IPS-18a (cell line): ENCODE measurements around the gene FRMD7.
"Not testable (repeated sequence)": the region's sequence is repeated elsewhere in the genome, so short reads cannot be mapped to it uniquely, and the experiment has no call there.

Experiments
- H3K27ac ChIP-seq: one replicate; pipeline ENCODE4 v1.5.1; 2013; ENCODE audit warnings: low read length
- H3K27me3 ChIP-seq: one replicate; pipeline ENCODE4 v1.6.1; 2013; ENCODE audit warnings: mild to moderate bottlenecking, low read length; ENCODE audit not compliant: control insufficient read depth, insufficient read depth
- H3K36me3 ChIP-seq: one replicate; pipeline ENCODE4 v1.6.1; 2013; ENCODE audit warnings: low read depth, low read length; ENCODE audit not compliant: control insufficient read depth
- H3K4me1 ChIP-seq: one replicate; pipeline ENCODE4 v1.6.1; 2013; ENCODE audit warnings: low read depth, low read length; ENCODE audit not compliant: control insufficient read depth
- H3K4me3 ChIP-seq: one replicate; pipeline ENCODE4 v1.5.1; 2013; ENCODE audit warnings: low read length
- H3K9ac ChIP-seq: one replicate; pipeline ENCODE4 v1.6.1; 2013; ENCODE audit warnings: mild to moderate bottlenecking, low read length, moderate library complexity
- H3K9me3 ChIP-seq: one replicate; pipeline ENCODE4 v1.6.1; 2013; ENCODE audit warnings: low read depth, low read length; ENCODE audit not compliant: control insufficient read depth

Gene FRMD7

DNA sequence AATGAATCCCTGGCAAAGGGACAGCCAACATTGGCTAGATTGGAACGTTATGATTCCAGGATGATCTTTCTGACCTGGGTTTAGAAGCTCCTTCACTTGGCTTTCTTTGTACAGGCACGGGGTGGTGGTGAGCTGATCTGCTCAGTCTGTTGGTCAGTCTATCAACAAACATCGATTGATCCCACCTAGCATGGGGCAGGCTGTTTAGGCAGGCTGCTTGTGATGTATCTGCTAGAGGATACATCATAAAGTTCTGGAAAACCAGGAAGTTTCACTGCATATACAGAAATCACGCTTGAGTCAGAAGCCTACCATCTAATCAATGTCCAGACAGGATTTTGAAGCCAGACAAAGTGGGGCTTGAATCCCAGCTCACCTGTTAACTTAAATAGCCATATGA lies 6.9 kb downstream of the FRMD7 start:
- no peak overlapping the region for H3K4me3 ChIP-seq
- no peaks in the 10 kb centered on the region for H3K27me3 ChIP-seq
- H3K36me3 ChIP-seq = no peaks in the 10 kb centered on the region
- no peak overlapping the region for H3K9ac ChIP-seq
- no peaks in the 10 kb centered on the region for H3K4me1 ChIP-seq
- peaks cover 6% of the 10 kb centered on the region for H3K9me3 ChIP-seq
- H3K27ac ChIP-seq = no peak overlapping the region

DNA sequence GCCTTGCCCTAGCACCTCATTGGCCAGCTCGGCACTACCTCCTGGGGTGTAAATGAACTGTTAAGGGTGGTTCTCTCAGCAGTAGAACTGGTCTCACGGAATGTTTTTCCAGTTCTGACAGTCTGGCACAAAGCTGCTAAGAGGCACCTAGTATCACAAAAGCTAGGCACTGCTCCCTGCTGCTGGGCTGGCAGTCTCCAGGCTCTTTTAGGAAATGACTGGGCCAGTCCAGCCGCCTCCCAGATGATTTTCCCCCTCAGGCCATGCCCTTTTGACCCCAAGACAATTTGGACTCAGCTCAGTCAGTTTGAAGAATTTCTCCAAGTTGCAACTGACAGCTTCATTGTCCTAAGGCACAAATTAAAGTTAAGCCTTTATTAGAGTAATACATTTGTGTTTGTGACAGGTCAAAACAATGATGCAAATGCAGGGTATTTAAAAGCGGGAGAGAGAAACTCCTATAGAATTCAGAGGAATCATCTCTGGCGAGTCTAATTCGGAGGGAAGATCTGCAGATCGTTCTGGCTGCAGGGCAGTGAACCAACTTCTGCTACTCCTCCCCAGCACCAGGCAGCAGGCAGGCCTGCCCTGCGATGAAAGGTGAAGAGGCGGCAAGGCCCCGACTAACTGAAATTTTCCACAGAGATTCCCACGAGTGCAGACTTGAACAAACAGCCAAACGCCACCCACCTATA lies 7.9 kb downstream of the FRMD7 start:
- no peak overlapping the region for H3K27ac ChIP-seq
- H3K36me3 ChIP-seq = no peaks in the 10 kb centered on the region
- H3K4me1 ChIP-seq = no peaks in the 10 kb centered on the region
- peaks cover 7% of the 10 kb centered on the region for H3K9me3 ChIP-seq
- H3K4me3 ChIP-seq = no peak overlapping the region
- no peaks in the 10 kb centered on the region for H3K27me3 ChIP-seq
- H3K9ac ChIP-seq = no peak overlapping the region

DNA sequence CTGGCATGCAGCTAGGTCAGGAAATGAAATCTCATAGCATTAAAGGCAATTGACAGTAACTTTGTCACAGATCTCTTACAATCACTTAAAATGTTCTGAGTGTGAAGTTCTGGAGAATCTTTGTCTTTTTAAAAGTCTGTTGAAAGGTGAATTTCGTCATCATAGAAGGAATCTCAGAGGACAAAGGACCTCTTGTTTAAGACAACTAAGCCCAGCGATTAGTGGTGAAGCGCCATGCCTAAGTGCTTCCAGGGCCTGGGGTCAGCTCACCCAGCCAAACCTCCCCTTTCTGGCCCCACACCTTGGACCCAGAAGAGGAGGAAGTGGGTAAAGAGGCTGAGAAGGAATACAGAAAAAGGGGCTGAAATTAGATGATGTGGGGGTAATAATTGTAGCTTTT lies 8.5 kb downstream of the FRMD7 start:
- H3K9ac ChIP-seq = no peak overlapping the region
- no peaks in the 10 kb centered on the region for H3K36me3 ChIP-seq
- peaks cover 8% of the 10 kb centered on the region for H3K9me3 ChIP-seq
- no peak overlapping the region for H3K4me3 ChIP-seq
- no peaks in the 10 kb centered on the region for H3K27me3 ChIP-seq
- H3K27ac ChIP-seq = no peak overlapping the region
- no peaks in the 10 kb centered on the region for H3K4me1 ChIP-seq

DNA sequence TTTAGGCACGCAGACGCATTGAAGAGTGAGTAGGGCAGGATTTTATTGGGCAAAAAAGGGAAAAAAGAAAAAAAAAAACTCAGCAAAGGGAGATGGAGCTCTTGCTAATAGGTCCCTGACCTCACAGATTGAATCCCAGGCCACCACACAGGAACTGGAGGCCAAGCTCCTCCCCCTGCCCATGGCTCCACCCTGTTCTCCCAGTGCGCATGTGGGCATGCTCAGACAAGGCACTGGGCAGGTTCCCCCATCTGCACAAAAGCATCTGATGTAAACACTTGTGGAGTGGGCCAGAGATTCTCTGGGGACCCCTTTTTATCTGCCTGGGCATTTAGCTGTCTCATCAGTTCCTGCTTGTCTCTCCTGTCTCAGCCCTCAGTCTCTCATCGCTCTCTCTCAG lies 9.5 kb downstream of the FRMD7 start:
- Histone ChIP-seq H3K27ac (no peak overlapping the region), H3K4me3 (no peak overlapping the region), H3K9ac (no peak overlapping the region), H3K4me1 (no peaks in the 10 kb centered on the region), H3K27me3 (no peaks in the 10 kb centered on the region), H3K36me3 (no peaks in the 10 kb centered on the region), H3K9me3 (peaks cover 12% of the 10 kb centered on the region)

DNA sequence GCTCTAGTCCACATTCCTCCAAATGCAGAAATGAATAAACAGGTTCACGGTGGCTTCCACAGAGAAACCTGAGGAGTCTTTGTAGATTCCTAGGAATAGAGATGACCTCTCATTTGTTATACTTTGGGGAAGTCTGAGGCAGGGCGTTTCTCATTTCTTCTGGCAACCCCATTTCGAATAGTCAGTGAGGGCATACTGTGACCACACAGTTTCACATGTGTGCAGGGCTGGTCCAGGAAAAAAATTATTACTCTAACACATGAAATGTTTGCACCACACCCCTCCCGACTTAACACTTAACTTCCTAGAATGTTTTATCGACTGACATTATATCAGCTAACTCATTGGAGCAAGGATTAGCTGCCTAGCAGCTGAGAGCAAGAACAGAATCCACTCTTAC lies 12.0 kb downstream of the FRMD7 start:
- Histone ChIP-seq H3K4me1 (no peaks in the 10 kb centered on the region), H3K36me3 (no peaks in the 10 kb centered on the region), H3K9me3 (peaks cover 21% of the 10 kb centered on the region), H3K27me3 (no peaks in the 10 kb centered on the region), H3K27ac (no peak overlapping the region), H3K4me3 (no peak overlapping the region), H3K9ac (no peak overlapping the region)

DNA sequence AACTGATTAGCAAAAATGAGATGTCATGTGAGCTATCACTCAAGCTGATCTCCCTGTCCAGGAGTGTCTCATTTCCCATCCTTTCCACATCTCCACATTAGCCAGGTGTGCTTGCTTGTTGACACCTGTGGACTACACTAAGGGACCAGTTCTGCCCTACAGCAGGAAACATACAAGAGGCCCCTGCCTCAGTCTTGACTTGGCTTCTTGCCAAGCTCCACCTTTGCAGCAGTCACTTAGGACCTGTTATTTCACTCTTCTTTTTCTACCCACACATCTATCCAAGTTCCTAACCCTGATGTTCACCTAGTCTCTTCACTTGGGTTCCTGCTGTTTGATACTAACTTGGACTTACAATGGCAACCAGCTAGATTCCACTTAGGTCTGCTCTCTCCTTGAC lies 13.2 kb downstream of the FRMD7 start:
- no peaks in the 10 kb centered on the region for H3K27me3 ChIP-seq

DNA sequence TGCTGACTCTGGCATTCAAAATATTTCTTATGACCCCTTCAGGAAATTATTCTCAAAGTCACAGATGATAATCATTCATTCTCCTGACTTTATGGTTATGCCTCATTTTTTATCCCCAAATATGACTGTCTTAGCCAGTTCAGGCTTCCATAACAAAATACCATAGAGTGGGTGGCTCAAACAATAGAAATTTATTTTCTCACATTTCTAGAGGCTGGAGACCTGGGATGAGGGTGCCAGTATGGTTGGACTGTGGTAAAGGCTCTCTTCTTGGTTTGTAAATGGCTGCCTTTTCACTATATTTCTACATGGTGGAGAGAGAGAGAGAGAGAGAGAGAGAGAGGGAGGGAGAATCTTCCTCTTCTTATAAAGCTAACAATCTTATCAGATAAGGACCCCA lies 20.5 kb downstream of the FRMD7 start:
- H3K36me3 ChIP-seq = no peaks in the 10 kb centered on the region
- no peak overlapping the region for H3K4me3 ChIP-seq
- H3K4me1 ChIP-seq = no peaks in the 10 kb centered on the region
- no peak overlapping the region for H3K9ac ChIP-seq
- peaks cover 9% of the 10 kb centered on the region for H3K9me3 ChIP-seq
- no peaks in the 10 kb centered on the region for H3K27me3 ChIP-seq
- no peak overlapping the region for H3K27ac ChIP-seq

More for the DNA sequence above, 13.2 kb downstream of the FRMD7 start:
- Histone ChIP-seq H3K9me3 (peaks cover 21% of the 10 kb centered on the region), H3K36me3 (no peaks in the 10 kb centered on the region), H3K9ac (no peak overlapping the region), H3K4me3 (no peak overlapping the region), H3K27ac (no peak overlapping the region), H3K4me1 (no peaks in the 10 kb centered on the region)

DNA sequence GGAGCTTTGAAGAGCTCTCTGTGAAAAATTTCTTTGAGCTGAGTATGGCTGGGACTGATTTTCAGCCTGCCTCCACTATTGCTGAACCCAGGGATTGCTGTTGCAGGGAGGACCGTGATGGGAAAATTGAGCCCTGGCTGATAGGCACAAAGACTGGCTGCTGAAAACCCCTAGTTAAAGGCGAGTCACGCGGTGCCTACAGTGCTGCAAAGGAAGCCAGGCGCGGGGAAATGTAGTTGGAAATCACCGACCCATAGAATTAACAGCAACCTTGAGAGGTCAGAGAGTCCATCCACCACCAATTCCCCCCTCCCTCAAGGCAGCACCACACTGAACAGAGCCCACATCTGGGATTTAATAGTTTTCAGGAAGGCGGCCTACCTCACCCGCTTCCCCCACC lies 26.0 kb downstream of the FRMD7 start:
- Histone ChIP-seq H3K9ac (no peak overlapping the region), H3K27me3 (no peaks in the 10 kb centered on the region), H3K9me3 (no peaks in the 10 kb centered on the region)

DNA sequence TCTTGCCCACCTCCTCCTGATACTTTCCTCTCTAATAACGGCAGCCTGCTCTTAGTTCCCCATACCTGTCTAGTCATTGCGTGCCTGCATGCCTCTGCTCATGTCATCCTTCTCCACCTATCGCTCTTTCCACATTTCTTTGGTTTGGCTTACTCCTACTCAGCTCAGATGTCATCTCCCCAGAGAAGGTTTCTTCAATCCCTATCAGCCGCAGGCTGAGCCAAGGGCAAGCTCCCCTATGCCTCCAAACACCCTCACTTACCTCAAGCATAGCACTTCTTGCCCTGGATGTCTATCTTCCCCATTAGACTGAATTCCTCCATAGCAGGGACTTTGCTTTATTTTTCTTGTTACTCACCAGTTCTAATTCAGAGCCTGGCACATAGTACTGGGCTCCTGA lies 26.6 kb downstream of the FRMD7 start:
- no peak overlapping the region for H3K4me3 ChIP-seq
- H3K27me3 ChIP-seq = no peaks in the 10 kb centered on the region
- H3K36me3 ChIP-seq = no peaks in the 10 kb centered on the region
- no peaks in the 10 kb centered on the region for H3K9me3 ChIP-seq
- no peaks in the 10 kb centered on the region for H3K4me1 ChIP-seq
- H3K9ac ChIP-seq = no peak overlapping the region
- no peak overlapping the region for H3K27ac ChIP-seq

More for the DNA sequence above, 26.0 kb downstream of the FRMD7 start:
- no peak overlapping the region for H3K27ac ChIP-seq
- no peak overlapping the region for H3K4me3 ChIP-seq
- no peaks in the 10 kb centered on the region for H3K36me3 ChIP-seq
- no peaks in the 10 kb centered on the region for H3K4me1 ChIP-seq

DNA sequence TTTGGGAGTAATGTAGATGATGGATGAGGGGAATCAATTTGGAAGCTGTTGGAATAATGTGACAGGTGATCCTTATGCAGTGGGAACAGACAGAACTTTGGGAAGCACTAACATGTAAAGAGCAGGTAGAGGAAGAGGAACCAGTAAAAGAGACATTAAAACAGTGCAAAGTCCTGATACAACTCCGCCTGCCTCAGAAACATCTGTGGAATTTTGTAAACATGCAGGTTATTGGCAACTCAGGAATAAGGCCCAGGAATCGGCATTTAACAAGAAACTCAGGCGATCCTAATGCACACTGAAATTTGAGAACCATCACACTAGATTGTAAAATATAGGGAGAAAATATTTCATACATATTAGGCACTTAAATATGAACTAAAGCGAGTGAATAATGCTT lies 29.1 kb downstream of the FRMD7 start:
- not testable (repeated sequence) for H3K27ac ChIP-seq, H3K9ac ChIP-seq, H3K36me3 ChIP-seq, H3K9me3 ChIP-seq, H3K27me3 ChIP-seq, H3K4me1 ChIP-seq, H3K4me3 ChIP-seq

DNA sequence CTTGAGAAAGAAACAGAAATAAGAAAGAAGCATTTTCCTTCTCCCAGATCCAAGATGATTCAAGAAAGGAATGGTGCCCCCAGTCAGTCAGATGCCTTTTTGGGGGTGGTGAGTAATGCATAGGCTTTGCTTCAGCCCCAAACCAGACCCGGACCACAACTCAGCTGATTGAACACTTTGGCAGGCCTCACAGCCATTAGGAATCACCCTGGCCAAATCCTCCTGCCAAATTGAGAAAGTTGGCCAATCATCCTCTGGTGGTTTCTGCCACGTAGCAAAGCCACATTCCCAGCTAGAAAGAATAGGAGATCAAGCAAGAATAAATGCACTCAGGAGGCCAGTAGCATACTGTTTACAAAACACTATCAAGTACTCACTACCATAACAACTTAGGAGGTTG lies 33.7 kb downstream of the FRMD7 start:
- Histone ChIP-seq H3K27ac (no peak overlapping the region), H3K4me1 (no peaks in the 10 kb centered on the region), H3K9me3 (no peaks in the 10 kb centered on the region), H3K4me3 (no peak overlapping the region), H3K9ac (no peak overlapping the region), H3K27me3 (no peaks in the 10 kb centered on the region), H3K36me3 (no peaks in the 10 kb centered on the region)

DNA sequence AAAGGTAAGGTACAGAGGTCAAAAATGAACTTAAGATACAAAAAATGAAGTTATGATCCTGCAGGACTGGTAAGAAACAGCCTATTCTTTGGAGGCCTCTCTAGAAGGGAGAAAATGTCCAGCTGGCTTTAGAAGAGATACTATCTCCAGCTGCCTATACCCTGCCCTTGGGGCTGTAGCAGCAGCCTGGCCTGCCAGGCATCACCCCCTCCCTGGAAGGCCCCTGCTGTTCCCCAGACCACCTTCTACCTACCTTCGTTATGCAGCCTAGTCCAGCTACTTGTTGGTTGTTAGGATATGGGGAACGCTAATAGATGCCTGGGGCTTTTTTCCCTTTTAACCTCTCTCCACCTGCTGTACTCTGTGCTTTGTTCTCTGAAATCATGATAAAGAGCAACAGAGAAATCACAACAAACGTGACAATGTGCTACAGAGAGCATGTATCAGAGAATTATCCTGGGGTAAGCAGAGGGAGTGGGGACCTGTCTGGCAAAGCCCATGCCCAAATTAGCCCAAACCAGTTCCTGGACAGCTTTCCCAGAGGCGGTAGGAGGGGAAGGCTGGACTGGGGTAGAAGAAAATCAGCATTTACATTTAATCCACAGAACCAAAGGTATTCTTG lies 34.5 kb downstream of the FRMD7 start:
- Histone ChIP-seq H3K9me3 (no peaks in the 10 kb centered on the region), H3K27ac (no peak overlapping the region), H3K9ac (no peak overlapping the region), H3K4me1 (no peaks in the 10 kb centered on the region), H3K27me3 (no peaks in the 10 kb centered on the region), H3K4me3 (no peak overlapping the region), H3K36me3 (no peaks in the 10 kb centered on the region)
